Mammary epithelial cell (primary cell): ENCODE measurements around the gene NCKAP1.

Experiments
- EZH2 ChIP-seq: IDR thresholded peaks from 2 replicates; pipeline ENCODE4 v1.6.1; 2012; ENCODE audit warnings: low read length, inconsistent platforms, borderline replicate concordance
- TF ChIP-seq, protein P1 (sequence below), 2 donors: IDR thresholded peaks in 1 of 2; conservative IDR thresholded peaks in 1 of 2; 2 replicates each; pipeline ENCODE4 v1.5.1; 2011 to 2012; ENCODE audit warnings: inconsistent platforms in 2 of 2, low read length in 2 of 2, mild to moderate bottlenecking in 2 of 2, control low read depth in 1 of 2, low read depth in 1 of 2; ENCODE audit not compliant: insufficient read depth in 1 of 2; ENCODE audit errors: extremely low read depth in 1 of 2

DNA sequence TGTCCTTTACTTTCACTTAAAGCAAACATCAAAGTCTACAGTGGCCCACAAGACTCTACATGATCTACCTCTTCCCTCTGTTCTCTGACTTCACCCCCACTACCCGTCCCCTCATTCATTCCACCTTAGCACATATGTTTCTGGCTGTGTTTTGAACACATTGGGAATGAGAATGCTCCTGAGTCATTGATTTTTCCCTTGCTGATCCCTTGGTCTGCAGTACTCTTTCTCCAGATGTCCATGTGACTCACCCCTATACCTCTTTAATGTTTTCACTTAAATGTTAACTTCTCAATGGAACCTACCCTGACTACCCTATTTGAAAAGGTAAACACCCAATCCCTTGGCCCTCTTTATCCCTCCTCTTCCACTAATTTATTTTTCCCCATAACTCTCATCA, 141.1 kb downstream of the NCKAP1 start:
- TF ChIP-seq, protein P1, sequence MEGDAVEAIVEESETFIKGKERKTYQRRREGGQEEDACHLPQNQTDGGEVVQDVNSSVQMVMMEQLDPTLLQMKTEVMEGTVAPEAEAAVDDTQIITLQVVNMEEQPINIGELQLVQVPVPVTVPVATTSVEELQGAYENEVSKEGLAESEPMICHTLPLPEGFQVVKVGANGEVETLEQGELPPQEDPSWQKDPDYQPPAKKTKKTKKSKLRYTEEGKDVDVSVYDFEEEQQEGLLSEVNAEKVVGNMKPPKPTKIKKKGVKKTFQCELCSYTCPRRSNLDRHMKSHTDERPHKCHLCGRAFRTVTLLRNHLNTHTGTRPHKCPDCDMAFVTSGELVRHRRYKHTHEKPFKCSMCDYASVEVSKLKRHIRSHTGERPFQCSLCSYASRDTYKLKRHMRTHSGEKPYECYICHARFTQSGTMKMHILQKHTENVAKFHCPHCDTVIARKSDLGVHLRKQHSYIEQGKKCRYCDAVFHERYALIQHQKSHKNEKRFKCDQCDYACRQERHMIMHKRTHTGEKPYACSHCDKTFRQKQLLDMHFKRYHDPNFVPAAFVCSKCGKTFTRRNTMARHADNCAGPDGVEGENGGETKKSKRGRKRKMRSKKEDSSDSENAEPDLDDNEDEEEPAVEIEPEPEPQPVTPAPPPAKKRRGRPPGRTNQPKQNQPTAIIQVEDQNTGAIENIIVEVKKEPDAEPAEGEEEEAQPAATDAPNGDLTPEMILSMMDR (conservative IDR thresholded peaks at IDR 0.05 in 1 of 2, IDR thresholded peaks at IDR 0.05 in 1 of 2; ENCODE audit: extremely low read depth in 1 of 2, insufficient read depth in 1 of 2, low read depth in 1 of 2, low read length in 2 of 2) = no peak
- no peak for TF ChIP-seq EZH2
